Spleen (tissue), 7 donors: ENCODE data around the gene PLXNA2.

ENCODE experiments used
- CTCF ChIP-seq, 11 experiments: fragments of 200-600 bp in 7 of 11; fragments of 450-650 bp in 4 of 11; sonication (generic) in 4 of 11; IDR thresholded peaks in 8 of 11; conservative IDR thresholded peaks in 3 of 11; 1 replicate in 7 of 11; 2 replicates in 4 of 11; pipeline versions ENCODE4 v1.4.0 to v1.8.0; 2016 to 2021; ENCODE audit warnings: antibody characterized with exemption in 11 of 11, inconsistent platforms in 4 of 11, mild to moderate bottlenecking in 1 of 11
- POLR2A ChIP-seq, 3 donors: fragments of 450-650 bp; IDR thresholded peaks; one replicate each; pipeline ENCODE4 v1.5.1; 2017; ENCODE audit warnings: antibody characterized with exemption in 3 of 3, mild to moderate bottlenecking in 1 of 3
- donor health status: DM: no; HTN: no; CAD: no; lungs with moderate emphysema.
- donor health status: DM: no; HTN: no; CAD: no.
- donor health status: DM: no; HTN: no; CAD: no.

DNA sequence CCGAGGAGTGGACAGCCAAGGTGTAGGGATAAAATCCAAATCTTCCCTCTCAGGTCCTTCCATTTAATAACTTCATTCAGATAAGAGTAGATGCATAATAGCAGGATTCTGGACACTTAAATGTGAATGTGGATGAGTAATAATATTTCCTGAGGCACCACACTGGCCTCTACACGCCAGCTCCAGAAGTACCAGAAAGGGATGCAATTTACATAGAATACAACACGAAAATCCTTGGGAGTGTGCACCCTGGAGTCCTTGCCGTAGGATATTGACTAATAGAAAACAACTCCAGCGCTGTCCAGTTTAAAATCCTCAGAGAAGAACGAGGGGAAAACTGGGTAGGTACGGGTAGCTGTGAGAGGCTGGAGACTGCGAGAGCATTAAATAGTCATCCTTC is 6.9 kb downstream of the PLXNA2 start:
- TF ChIP-seq POLR2A (IDR thresholded peaks at IDR 0.05) = no peak
- TF ChIP-seq CTCF (IDR thresholded peaks at IDR 0.05 in 8 of 11, conservative IDR thresholded peaks at IDR 0.05 in 3 of 11) = no peak
